ENCODE measurements around the gene FN3K. TPM values are rescaled to one million over a fixed set of nuclear protein-coding genes. Genes with fewer than 3 reads are reported as not detected.

FN3K gene
- total RNA-seq, 1 experiment from 2014 or later: 28.3 TPM

GRCh38 chr17:82694647-82695046 lies 40.8 kb upstream of the FN3K start:
- Mint-ChIP-seq H3K27ac (no peak overlapping the region), H3K4me1 (peaks cover 2 to 9% of the 10 kb centered on the region in 2 experiments; a peak in 2 of 4 replicates), H3K36me3 (ENCODE audit: insufficient read depth in 1 of 3, low read depth in 3 of 3) (peaks cover 0 to 8% (median 7%) of the 10 kb centered on the region in 3 experiments; a peak in 5 of 7 replicates), H3K4me3 (no peak overlapping the region), H3K27me3 (ENCODE audit: low read depth) (peaks cover 44% of the 10 kb centered on the region), H3K9me3 (peaks cover 13% of the 10 kb centered on the region in 2 experiments; a peak in 4 of 5 replicates)
- H2AK5ac ChIP-seq (ENCODE audit: insufficient read length, low read length): no peak overlapping the region
- H2AFZ ChIP-seq (ENCODE audit: low read length): no peak overlapping the region
- H2BK12ac ChIP-seq (ENCODE audit: insufficient read length, low read depth, low read length): no peak overlapping the region
- H2BK20ac ChIP-seq (ENCODE audit: low read depth, low read length, poor library complexity, severe bottlenecking): no peak overlapping the region
- no peak for DNase-seq
- no peak overlapping the region for H2BK15ac ChIP-seq (ENCODE audit: low read depth, low read length)
- H4K8ac ChIP-seq (replicated peaks; ENCODE audit: insufficient read length, low read depth, low read length): no peak overlapping the region
- peaks cover 15% of the 10 kb centered on the region; the same call in 1 of the 2 replicates for H3K27me3 ChIP-seq (ENCODE audit: insufficient read depth, low read length)
- H2BK120ac ChIP-seq (ENCODE audit: low read depth, low read length, poor library complexity, severe bottlenecking): no peak overlapping the region
- H3K9me3 ChIP-seq (ENCODE audit: control insufficient read depth, low read depth, low read length): no peaks in the 10 kb centered on the region
- H3K4me2 ChIP-seq (ENCODE audit: insufficient read depth, insufficient read length, low read length): no peak overlapping the region
- TF ChIP-seq CTCF (conservative IDR thresholded peaks at IDR 0.05): no peak
- no peak overlapping the region for H3K9ac ChIP-seq (ENCODE audit: extremely low read depth, insufficient read length, low read length)
- no peaks in the 10 kb centered on the region for H4K20me1 ChIP-seq (ENCODE audit: control insufficient read depth, insufficient read depth, insufficient read length)
- no peaks in the 10 kb centered on the region for H3K79me2 ChIP-seq (ENCODE audit: insufficient read depth, low read length)
- no peak overlapping the region for H3K18ac ChIP-seq (ENCODE audit: insufficient read length, low read depth, low read length)
- no peak overlapping the region for H3K14ac ChIP-seq (ENCODE audit: insufficient read depth, low read length)
- no peaks in the 10 kb centered on the region for H3K4me1 ChIP-seq (ENCODE audit: insufficient read depth, low read length)
- no peaks in the 10 kb centered on the region for H3K79me1 ChIP-seq (ENCODE audit: insufficient read depth, low read depth, low read length, poor library complexity, severe bottlenecking)
- no peak overlapping the region for H3K56ac ChIP-seq (ENCODE audit: insufficient read length, low read depth, low read length)
- H3K23me2 ChIP-seq (ENCODE audit: insufficient read length, low read depth, low read length, poor library complexity, severe bottlenecking): peaks cover 7% of the 10 kb centered on the region
- no peak overlapping the region for H3K4ac ChIP-seq (ENCODE audit: low read depth, low read length)
- H3K27ac ChIP-seq (ENCODE audit: insufficient read length, low read depth, low read length): no peak overlapping the region
- no CpG with 5 or more reads among the region's 2 CpGs for WGBS (ENCODE audit: extremely low coverage, insufficient read length, low lambda C conversion rate)
- no peak overlapping the region for H4K5ac ChIP-seq (ENCODE audit: insufficient read length, low read depth, low read length)
- no peak overlapping the region for H2BK5ac ChIP-seq (ENCODE audit: insufficient read length, low read length)
- no peak overlapping the region for H3T11ph ChIP-seq (ENCODE audit: low read length)
- H4K91ac ChIP-seq (ENCODE audit: insufficient read length, low read depth, low read length): no peak overlapping the region
- no peak overlapping the region for H3K23ac ChIP-seq (ENCODE audit: insufficient read length, low read depth, low read length)

All from H9 (cell line).